ENCODE results near the gene FLT3LG.

Gene FLT3LG, protein sequence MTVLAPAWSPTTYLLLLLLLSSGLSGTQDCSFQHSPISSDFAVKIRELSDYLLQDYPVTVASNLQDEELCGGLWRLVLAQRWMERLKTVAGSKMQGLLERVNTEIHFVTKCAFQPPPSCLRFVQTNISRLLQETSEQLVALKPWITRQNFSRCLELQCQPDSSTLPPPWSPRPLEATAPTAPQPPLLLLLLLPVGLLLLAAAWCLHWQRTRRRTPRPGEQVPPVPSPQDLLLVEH

DNA sequence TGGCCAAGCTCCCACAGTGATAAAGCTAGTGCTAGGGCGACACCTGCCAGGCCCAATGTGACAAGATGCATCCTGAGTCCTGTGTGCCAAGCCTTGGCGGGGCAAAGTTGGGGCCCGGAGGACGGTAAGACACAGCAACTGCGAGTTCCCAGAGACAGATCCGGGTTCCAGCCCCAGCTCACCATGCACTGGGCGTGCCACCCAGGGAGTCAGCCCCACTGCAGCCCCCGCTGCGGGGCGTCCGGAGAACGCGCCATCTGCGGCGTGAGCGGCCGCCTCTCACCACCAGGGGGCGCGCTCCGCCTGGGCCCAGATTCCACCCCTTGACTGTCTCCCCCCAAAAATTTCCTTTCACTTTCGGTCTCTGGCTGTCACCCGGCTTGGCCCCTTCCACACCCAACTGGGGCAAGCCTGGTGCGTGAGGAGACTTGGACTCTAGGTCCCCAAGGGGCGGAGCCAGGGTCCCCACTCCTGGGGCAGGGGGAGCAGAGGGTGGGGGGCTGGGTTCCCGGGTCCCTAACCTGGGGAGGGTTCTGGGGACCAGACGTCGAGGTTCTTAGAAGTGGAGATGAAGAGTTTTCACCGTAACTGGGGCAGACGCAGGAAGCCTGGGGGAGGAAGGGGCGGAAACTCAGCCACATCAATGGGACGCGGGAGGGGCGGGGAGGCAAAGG, at the start of gene FLT3LG:
Gene FLT3LG (plus strand): TSS at position 348 of the 674 bp plus-strand sequence. CDS start 425 bp downstream, outside the sequence.
- no peak for DNase-seq

DNA sequence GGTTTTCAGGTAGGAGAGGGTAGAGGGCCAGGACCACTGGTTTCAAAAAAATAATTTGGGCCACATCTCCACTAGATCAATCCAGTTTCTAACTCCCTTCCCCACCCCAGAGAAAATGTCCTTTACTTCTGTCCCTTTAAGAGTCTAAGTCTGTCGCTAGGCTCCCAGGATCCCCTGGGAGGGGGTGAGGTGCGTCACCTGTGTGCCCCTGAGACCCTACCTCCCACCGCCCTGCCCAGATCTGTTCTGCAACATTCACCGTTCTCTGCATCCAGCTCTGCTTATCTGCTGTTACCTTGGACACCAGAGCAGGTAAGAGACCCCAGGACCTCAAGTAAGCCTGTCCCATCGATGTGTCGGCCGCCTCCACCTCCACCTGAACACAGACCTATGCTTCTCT, 48.8 kb upstream of the FLT3LG start, which contains the start of gene GFY:
Gene GFY (plus strand): TSS at position 211 of the 400 bp plus-strand sequence. CDS start 1,043 bp downstream, outside the sequence.
- DNase-seq, result no peak

DNA sequence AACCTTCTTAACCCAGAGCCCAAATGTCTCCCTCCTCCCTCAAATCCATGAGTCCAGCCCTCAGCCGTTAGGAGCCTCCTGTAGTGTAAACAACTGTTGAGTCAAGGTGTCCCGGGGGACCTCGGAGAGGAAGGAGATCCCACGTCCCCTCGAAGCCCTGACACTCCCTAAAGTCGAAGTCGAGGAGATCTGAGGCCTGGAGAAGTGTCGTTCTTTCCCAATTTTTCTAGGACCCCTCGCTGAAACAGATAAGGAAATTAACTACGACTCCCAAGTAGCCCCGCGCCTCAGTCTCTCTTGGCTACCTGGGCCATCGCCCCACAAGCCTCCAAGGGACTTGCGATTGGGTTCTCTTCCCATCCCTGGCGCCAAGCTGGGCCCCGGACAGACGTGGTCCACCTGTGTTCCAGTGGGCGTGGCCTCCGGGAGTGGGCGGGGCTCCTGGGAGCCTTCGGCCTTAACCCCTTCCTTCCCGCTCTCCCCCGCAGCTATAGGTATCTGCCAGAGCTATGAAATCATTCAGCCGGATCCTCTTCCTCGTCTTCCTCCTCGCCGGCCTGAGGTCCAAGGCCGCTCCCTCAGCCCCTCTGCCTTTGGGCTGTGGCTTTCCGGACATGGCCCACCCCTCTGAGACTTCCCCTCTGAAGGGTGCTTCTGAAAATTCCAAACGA, 48.0 kb upstream of the FLT3LG start:
- peak; percentile 72 for DNase-seq

DNA sequence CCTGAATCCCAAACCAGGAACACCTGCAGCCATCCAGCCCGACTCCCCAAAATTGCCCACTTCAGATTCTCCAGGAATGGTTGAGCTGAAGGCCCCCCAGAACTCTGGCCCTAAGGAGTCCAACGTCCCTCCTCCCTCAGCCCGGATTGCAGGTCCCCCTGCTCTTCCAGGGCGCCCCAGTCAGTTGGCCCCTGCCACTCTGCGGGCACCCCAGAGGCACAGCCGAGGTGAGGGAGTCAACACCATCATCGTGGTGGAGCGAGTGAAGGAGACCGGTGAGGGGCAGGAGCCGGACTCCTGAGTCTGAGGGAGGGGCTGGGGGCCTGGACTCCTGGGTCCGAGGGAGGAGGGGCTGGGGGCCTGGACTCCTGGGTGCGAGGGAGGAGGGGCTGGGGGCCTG, 46.7 kb upstream of the FLT3LG start:
- no peak for DNase-seq

DNA sequence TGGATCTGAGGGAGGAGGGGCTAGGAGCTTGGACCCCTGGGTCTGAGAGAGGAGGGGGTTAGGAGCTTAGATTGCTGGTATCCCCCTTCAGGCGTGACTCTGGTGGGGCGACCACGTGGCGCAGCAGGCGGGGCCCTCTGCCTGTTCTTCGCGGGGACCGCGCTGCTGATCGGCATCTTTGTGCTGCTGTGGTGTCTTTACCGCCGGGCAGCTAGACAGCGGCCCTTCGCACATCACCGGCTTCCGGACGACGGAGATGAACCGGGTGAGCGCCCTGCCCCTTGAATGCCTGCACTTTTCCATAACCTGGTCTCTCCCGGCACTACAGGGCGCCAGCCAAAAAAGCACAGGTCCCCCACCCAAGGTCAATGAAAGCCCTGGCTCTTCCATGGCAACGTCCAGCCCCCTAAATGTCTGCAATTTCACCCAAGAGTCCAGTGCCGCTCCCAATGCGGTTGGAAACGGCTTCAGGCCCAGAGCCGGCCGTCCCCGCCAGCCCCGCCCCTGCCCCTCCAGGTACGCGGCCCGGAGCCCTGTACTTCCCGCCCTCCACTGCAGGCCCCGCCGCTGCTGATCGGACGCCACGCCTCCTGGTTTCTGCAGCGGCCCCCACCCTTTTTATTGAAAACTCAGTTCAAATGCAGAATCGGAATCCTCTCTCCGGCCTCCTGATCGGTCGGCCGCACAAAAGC, 46.0 kb upstream of the FLT3LG start:
- DNase-seq, result peak; percentile 68

DNA sequence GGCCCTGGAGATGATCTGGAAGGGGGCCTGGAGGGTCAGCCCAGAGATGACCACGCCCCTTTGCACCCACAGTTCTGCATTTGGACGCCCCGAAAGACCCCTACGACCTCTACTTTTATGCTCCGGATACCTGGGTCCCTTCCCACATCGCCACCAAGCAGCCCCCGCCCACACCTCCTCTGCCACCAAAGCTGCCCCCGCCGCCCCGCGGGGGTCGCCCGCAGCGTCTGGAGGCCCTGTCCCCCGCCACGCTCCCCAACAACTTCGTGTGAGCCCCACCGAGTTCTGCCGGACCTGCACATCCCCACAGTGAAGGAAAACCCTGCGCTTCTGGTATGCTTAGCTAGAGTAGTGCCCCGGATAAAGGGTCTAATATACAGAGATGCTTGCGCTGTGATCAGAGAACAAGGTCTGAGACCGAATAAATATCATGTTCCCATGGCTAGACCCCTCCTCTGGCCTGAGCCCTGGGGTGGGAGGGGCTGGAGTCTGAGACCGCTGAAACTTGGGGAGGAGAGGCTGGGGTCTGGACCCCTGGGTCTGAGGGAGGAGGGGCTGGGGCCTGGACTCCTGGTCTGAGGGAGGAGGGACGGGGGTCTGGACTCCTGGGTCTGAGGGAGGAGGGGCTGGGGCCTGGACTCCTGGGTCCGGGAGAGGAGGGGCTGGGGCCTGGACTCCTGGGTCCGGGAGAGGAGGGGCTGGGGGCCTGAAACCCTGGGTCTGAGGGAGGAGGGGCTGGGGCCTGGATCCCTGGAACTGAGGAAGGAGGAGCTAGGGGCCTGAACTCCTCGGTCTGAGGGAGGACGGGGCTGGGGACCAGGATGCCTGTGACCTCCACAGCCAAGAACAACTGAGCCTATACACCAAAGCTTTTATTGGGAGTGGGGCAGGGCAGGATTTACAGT, 45.2 kb upstream of the FLT3LG start:
- DNase-seq, result no peak

DNA sequence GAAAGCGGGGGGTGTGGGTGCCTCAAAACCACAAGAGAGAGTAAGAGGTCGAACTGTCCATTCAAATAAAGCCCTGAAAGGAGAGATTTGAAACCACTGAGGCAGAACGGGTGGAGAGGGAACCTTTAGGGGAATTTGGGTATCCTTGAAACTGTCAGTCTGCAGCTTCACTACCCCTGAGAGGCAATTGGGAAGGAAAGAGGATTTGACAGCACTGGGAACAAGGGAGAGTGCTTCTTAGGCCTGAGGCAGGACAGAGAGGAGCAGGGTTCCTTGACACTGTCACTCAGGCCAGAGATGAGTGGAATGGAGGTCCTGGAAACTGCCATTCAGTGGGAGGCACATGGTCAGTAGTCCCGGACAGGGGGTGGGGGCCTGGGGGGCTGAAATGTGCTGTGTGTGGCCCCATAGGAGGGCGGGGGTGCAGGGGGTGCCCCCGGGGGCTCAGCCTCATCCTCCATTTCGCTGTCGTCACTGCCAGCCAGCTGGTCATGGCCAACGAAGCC, 43.8 kb upstream of the FLT3LG start:
- DNase-seq, result no peak

DNA sequence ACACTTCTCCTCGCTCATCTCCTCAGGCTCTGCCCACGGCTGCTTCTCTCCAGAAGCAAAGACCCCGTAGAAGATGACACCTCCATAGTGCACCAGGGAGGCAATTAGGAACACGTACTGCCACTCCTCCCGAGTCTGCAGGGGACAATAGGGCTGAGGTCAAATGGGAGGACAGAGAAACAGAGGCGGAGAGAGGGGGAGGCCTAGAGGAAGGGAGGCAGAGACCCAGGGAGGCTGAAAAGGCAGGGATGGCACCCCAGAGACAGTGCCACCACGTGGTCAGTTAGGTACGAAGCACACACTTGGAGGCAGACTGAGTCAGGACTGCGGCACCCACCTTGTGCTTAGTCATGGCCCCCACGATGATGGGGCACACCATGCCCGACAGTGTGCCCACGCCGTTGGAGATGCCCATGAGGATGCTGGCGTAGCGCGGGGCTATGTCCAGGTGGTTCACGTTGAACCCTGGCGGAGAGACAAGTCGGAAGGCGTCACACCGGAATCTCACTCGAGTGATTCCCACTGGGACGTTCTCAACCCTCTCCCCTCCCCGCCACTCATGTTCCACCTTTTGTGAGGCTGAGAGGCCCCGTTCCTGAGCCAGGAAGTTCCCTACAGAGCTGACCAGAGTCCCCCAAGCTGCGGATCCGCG, 43.2 kb upstream of the FLT3LG start:
- DNase-seq, result no peak

DNA sequence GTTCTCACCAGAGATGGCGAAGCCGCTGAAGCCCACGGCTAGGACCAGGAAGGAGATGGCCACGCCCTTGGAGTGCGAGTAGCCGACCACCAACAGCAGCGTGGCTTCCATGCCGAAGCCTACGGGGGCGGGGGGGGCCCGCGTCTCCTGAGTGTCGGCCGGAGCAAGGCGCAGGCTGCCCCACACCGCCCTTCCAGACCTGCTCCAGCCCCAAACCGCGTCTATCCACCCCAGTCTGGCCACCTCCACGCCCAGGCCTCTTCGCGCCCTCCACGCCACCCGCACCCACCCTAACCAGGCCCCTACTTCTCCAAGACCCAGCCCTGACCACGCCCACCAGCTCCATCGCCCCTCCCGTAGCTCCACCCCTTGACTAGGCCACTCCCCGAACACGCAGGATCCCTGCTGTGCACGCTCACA, 42.7 kb upstream of the FLT3LG start:
- no peak for DNase-seq

DNA sequence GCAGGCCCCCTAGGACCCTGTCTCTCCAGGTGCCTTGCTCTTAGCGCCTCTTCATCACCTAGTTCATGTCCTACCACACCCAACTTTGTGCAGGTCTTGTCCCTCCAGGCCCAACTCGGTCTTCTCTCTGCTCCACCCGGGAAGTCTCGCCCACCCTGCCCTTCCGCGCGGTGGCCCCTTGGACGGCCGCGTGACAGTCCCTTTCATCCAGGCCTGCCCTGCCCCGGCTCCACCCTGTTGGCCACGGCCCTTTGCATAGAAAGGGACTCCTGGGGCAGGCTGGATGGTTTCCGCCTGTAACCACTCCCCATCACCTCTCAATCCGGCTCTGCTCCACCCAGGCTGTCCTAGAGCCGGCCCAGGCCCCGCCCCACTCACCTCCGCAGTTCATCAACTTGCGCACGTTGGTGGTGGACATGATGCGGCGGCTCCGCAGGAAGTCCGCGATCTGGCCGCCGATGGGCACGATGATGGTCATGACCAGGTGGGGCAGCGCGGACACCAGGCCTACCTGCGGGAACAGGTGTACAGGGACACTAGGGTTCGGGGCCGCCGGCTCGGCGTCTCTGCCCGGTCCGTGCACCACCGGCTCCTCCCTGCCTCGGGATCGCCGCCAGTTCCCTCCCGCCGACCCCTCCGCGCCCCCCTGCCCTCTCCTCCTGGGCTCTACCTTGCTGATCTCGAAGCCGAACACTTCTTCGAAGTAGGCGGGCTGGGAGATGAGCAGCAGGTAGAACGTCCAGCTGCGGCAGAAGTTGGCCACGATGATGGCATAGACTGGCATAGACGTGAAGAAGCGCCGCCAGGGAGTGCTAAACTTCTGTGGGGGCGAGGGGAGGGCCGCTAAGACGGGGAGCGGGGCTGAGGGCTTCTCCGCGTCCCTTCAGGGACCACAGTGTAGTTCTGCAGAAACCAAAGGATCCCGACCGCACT, 41.6 kb upstream of the FLT3LG start:
- peak; percentile 75 for DNase-seq

DNA sequence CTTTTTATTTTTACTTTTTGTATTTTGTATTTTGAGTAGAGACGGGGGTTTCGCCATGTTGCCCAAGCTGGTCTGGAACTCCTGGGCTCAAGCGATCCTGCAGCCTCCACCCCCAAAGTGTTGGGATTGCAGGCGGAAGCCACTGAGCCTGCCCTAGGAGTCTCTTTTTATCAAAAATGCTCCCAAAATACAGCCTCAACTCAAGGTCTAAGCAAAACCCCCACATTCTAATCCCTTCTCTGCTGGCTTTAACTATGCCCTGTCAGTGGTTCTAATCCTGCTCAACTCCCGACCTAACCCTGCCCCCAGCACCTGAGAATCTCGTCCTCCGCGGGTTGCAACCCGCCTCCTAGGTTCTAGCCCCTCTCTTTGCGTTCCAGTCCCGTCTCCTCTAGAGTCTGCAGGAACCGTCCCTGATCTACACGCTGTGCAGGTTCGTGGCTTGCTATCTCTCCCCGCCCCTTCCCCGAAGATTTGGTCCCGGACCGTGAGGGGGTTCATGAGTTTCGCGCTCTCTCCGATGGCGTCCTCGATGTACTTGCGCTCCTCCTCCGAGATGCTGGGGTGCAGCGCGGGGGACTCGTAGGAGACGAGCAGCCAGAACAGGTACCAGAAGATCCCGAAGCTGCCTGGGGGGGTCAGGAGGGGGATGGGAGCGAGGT, 40.6 kb upstream of the FLT3LG start:
- no peak for DNase-seq

DNA sequence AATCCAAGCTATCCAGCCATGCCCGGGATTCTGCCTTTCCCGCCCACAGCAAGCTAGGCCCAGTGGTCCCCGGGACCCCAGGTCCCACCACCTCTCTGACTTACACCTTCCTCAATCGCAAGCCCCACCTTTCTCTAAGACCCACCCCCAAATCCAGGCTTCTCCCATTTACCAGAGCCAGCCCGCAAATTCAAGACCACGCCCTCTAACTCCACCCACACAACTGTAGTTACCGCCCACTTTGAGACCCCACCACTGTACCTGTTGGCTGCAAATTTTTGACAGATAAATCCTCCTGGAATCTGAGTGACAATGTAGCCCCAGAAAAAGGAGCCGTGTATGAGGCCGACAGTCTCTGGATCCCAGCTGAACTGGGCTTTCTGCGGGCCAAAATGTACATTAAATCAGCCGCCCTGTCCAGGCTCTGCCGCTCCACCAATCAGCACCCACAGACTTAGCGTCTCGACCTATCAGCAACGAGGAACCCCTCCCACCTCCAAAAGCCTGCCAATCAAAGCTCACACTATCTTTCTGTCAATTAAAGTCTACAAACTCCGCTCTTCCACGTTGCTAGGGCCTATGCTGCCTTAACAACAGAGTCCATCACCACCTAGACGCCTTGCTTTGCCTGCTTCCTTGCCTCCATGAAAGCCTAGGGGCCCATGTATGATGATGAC, 39.0 kb upstream of the FLT3LG start:
- DNase-seq, result no peak

DNA sequence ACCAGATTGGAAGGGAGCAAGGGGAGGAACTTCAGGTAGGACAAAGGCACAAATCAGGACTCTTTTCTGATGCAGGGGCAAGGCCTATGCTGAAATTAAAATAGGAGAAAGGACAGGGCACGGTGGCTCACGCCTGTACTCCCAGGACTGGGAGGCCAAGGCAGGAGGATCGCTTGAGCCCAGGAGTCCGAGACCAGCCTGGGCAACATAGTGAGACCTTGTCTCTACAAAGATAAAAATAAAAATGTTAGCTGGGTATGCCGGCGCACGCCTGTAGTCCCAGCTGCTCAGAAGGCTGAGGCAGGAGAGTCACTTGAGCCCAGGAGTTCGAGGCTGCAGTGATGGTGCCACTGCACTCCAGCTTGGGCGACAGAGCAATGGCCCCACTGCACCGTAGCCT, 38.3 kb upstream of the FLT3LG start:
- DNase-seq, result no peak

DNA sequence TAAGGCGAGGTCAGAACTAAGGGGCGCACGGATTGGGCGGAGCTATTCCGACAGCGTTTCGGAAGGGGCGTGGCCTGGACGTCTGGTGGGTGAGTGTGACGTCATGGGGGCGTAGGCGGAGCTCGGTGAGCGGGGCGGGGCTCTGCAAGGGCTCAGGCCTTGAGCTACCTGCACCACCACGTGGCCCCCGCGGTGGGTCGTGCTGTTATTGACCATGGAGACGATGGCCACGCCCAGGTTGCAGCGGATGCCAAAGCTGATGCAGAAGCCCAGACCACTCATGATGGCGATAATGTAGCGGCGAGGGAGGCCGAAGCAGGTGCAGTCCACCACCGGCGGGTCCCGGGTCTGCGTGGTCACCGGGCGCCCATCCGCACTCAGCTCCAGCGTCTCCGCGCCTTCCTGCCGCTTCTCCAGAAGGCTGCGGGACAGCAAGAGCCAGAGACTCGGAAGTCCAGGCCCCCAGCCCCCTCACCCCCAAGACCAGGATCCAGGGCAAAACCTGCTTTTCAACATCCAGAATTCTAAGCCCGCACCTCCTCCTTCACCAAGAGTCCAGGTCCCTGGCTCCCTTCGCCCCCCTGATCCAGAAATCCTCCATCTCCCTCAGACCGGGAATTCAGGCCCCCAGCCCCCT, 37.5 kb upstream of the FLT3LG start:
- peak; percentile 69 for DNase-seq

DNA sequence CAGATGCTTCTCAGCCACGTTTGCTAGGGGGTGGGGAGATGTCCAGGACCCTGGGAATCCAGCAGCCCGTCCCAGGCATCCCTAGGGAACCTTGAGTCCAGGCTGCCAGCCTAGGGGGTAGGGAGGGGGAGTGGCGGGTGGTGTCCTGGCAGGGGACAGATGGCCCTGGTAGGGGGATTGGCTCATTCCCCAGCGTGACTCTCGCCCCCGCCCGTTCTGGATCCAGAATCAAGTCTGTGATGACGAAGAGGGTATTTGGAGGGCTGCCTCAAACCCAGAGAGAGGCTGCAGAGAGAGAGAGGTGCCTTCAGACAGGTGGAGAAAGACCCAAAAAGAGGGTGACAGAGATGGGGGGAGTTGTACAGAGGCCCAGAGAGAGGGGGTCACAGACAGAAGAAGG, 36.8 kb upstream of the FLT3LG start:
- no peak for DNase-seq

DNA sequence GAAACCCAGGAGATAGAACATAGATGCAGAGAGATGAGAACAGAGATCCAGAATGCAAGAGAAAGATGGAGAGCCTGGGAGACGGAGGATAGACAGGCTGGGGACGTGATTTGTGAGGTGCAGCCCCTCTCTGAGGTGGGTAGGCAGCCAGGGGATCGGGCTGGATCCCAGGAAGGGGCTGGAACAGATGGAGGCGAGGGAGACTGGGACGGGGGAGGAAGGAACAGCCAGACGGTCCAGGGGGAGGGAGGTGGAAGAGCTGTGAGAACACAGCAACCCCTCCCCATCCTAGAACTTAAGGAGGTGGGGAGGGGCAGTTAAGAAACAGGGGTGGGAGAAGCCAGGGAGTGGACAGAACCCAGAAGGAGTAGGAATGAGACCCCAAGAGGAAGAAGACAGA, 35.8 kb upstream of the FLT3LG start:
- DNase-seq, result no peak

DNA sequence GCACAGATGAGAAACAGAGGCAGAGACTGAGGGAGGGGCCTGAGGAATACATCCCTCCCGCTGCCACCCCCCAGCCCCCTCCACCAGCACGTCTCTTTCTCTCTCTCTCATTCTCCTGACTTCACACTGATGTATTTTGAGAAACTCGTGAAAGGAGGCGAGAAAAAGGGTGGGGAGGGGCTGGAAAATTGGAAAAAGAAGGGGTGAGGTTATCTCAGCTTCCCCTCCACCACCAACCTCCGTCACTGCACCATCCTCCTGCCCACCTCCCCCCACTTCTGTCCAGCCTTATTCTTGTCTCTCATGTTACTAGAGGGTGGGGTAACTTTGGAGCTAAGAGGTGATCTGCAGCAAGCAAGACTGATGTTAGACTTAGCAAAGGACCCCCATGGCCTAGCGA, 34.2 kb upstream of the FLT3LG start:
- DNase-seq, result no peak

DNA sequence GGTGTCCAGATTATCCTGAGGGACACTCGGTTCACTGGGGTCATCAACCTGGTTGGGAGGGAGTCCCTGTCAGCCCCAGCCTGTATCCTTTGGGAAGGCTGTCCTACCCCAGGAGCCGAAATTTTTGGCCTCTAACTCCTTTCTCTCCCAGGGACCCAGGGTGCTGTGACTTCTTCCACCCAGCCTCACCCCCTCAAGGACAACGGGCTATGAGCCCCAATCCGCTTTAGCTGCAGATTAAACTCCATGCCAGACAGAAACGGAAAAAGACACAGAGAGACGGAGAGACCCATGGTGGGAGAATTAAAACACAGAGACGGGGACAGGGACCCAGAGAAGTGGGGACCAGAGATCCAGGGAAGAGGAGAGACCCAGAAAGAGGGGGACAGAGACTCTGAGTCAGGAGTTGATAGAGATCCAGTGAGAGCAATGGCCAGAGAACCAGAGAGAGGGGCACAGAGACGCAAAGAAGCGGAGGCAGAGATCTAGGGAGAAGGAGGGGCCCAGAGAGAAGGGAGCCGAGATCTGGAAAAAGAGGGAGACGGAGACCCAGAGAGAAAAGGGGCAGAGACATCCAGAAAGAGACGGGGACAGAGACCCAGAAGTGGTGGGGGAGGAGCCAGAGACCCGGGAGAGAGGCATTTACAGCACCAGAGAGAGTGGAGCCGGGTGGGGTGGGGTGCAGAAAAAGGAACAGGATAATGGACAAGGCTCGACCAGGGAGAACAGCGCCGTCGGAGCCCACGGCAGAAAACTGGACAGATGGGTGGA, 33.4 kb upstream of the FLT3LG start:
- no peak for DNase-seq

All from islet precursor cell (in vitro differentiated cells).